Type B pancreatic cell (in vitro differentiated cells): ENCODE measurements around the gene CRYGC. TPM values are rescaled to one million over a fixed set of nuclear protein-coding genes. Genes with fewer than 3 reads are reported as not detected.

Experiments used
- DNase-seq: peaks from one replicate; pipeline ENCODE4 v3.0.0; 2021; ENCODE audit warnings: mixed read lengths; ENCODE audit not compliant: unreplicated experiment; ENCODE audit errors: extremely low spot score
- H3K27ac Mint-ChIP-seq: 2 replicates; pipeline ENCODE4 v1.8.0; 2021; ENCODE audit warnings: mild to moderate bottlenecking, mixed read lengths
- H3K27me3 Mint-ChIP-seq: 2 replicates; pipeline ENCODE4 v1.8.0; 2021; ENCODE audit warnings: mixed read lengths
- H3K36me3 Mint-ChIP-seq: 2 replicates; pipeline ENCODE4 v1.8.0; 2021; ENCODE audit warnings: mixed read lengths
- H3K4me1 Mint-ChIP-seq: one replicate; pipeline ENCODE4 v1.8.0; 2021; ENCODE audit warnings: mixed read lengths; ENCODE audit not compliant: unreplicated experiment
- H3K4me3 Mint-ChIP-seq: 2 replicates; pipeline ENCODE4 v1.8.0; 2021; ENCODE audit warnings: mild to moderate bottlenecking, mixed read lengths
- H3K9me3 Mint-ChIP-seq: 2 replicates; pipeline ENCODE4 v1.8.0; 2021; ENCODE audit warnings: mixed read lengths
- CTCF ChIP-seq: fragments of 200-600 bp; sonication (generic); conservative IDR thresholded peaks from 2 replicates; pipeline ENCODE4 v1.5.0; 2021; ENCODE audit warnings: antibody characterized with exemption, mild to moderate bottlenecking
- total RNA-seq: library from RNA; stranded (reverse); gene quantifications from 2 replicates; pipeline ENCODE4 v1.2.1, GENCODE V29; 2021; ENCODE audit warnings: low replicate concordance

The CRYGC gene
- total RNA-seq, 1 donor from 2014 or later, result not detected

GRCh38 chr2:208086029-208086428 is 43.6 kb downstream of the CRYGC start:
- Mint-ChIP-seq H3K4me3 (no peak overlapping the region), H3K36me3 (no peaks in the 10 kb centered on the region), H3K27me3 (peaks cover 10% of the 10 kb centered on the region), H3K27ac (no peak overlapping the region), H3K9me3 (no peaks in the 10 kb centered on the region), H3K4me1 (no peaks in the 10 kb centered on the region)
- no peak for DNase-seq
- TF ChIP-seq CTCF, result no peak

GRCh38 chr2:208083807-208084206 is 45.8 kb downstream of the CRYGC start:
- DNase-seq, result no peak
- Mint-ChIP-seq H3K36me3 (no peaks in the 10 kb centered on the region), H3K4me1 (no peaks in the 10 kb centered on the region), H3K4me3 (no peak overlapping the region), H3K9me3 (peaks cover 7% of the 10 kb centered on the region), H3K27me3 (peaks cover 10% of the 10 kb centered on the region), H3K27ac (no peak overlapping the region)
- TF ChIP-seq CTCF, result no peak

Other genes starting within 250 kb of the CRYGC start
- 10.7 and 12.1 TPM in 2 replicates for gene PLEKHM3, start 104.3 kb downstream of the CRYGC start, total RNA-seq
- not detected in 2 replicates for gene CRYGD, start 5.3 kb downstream of the CRYGC start, total RNA-seq
- gene CRYGB, start 16.3 kb upstream of the CRYGC start, total RNA-seq, result not detected in 2 replicates
- gene CRYGA, start 33.8 kb upstream of the CRYGC start, total RNA-seq, result not detected in 2 replicates
- not detected in 2 replicates for gene C2orf80, start 60.2 kb upstream of the CRYGC start, total RNA-seq
- 149 and 184 TPM in 2 replicates for gene IDH1, start 125.2 kb upstream of the CRYGC start, total RNA-seq
- gene PIKFYVE, start 136.4 kb upstream of the CRYGC start, total RNA-seq, result 21.9 and 33.8 TPM in 2 replicates